Measurements from ENCODE around the gene NOL9.

Gene NOL9

GRCh38 chr1:6557597-6557996 lies 3.3 kb upstream of the NOL9 start:
- Histone ChIP-seq H3K9ac (ENCODE audit: low read depth, low read length) (no peak overlapping the region), H3K4me3 (ENCODE audit: low read length) (no peak overlapping the region), H3K36me3 (ENCODE audit: insufficient read depth, low read length) (no peaks in the 10 kb centered on the region)

GRCh38 chr1:6554907-6555778 lies 830 bp upstream of the NOL9 start, which contains the start of gene TAS1R1:
TAS1R1 (plus strand) TSS chr1:6555307; CDS start chr1:6555374, 67 bp downstream.
- H3K9ac ChIP-seq (ENCODE audit: low read depth, low read length): peak within 1 kb of the TSS; percentile 99
- peaks cover 3% of the 10 kb centered on the region for H3K36me3 ChIP-seq (ENCODE audit: insufficient read depth, low read length)
- H3K4me1 ChIP-seq (ENCODE audit: control insufficient read depth, insufficient read depth, low read length): peaks cover 17% of the 10 kb centered on the region
- H3K27me3 ChIP-seq (ENCODE audit: control insufficient read depth, insufficient read depth, low read length): no peaks in the 10 kb centered on the region
- H3K9me3 ChIP-seq (replicated peaks; ENCODE audit: low read length): no peaks in the 10 kb centered on the region
- H3K4me3 ChIP-seq (ENCODE audit: low read length): peak within 1 kb of the TSS; percentile 96
- H3K4me2 ChIP-seq (ENCODE audit: low read length): peak within 1 kb of the TSS; percentile 81

More at GRCh38 chr1:6557597-6557996, 3.3 kb upstream of the NOL9 start:
- H3K4me1 ChIP-seq (ENCODE audit: control insufficient read depth, insufficient read depth, low read length): peaks cover 17% of the 10 kb centered on the region
- no peak overlapping the region for H3K4me2 ChIP-seq (ENCODE audit: low read length)
- H3K27me3 ChIP-seq (ENCODE audit: control insufficient read depth, insufficient read depth, low read length): no peaks in the 10 kb centered on the region
- no peaks in the 10 kb centered on the region for H3K9me3 ChIP-seq (replicated peaks; ENCODE audit: low read length)

- Histone ChIP-seq H3K9ac (ENCODE audit: low read depth, low read length) (no peak overlapping the region), H3K4me2 (ENCODE audit: low read length) (no peak overlapping the region), H3K27me3 (ENCODE audit: control insufficient read depth, insufficient read depth, low read length) (no peaks in the 10 kb centered on the region), H3K9me3 (replicated peaks; ENCODE audit: low read length) (no peaks in the 10 kb centered on the region), H3K4me1 (ENCODE audit: control insufficient read depth, insufficient read depth, low read length) (peaks cover 13% of the 10 kb centered on the region), H3K36me3 (ENCODE audit: insufficient read depth, low read length) (peaks cover 56% of the 10 kb centered on the region), H3K4me3 (ENCODE audit: low read length) (no peak overlapping the region)
Observed at GRCh38 chr1:6547301-6547700, 7.0 kb downstream of the NOL9 start.

GRCh38 chr1:6546326-6546725 lies 8.0 kb downstream of the NOL9 start:
- Histone ChIP-seq H3K4me1 (ENCODE audit: control insufficient read depth, insufficient read depth, low read length) (peaks cover 13% of the 10 kb centered on the region), H3K4me2 (ENCODE audit: low read length) (no peak overlapping the region), H3K9me3 (replicated peaks; ENCODE audit: low read length) (no peaks in the 10 kb centered on the region), H3K36me3 (ENCODE audit: insufficient read depth, low read length) (peaks cover 62% of the 10 kb centered on the region), H3K27me3 (ENCODE audit: control insufficient read depth, insufficient read depth, low read length) (no peaks in the 10 kb centered on the region), H3K4me3 (ENCODE audit: low read length) (no peak overlapping the region), H3K9ac (ENCODE audit: low read depth, low read length) (no peak overlapping the region)

- H3K4me1 ChIP-seq (ENCODE audit: control insufficient read depth, insufficient read depth, low read length): peaks cover 13% of the 10 kb centered on the region
- H3K36me3 ChIP-seq (ENCODE audit: insufficient read depth, low read length): peaks cover 64% of the 10 kb centered on the region
- no peak overlapping the region for H3K4me3 ChIP-seq (ENCODE audit: low read length)
- no peak overlapping the region for H3K9ac ChIP-seq (ENCODE audit: low read depth, low read length)
- no peaks in the 10 kb centered on the region for H3K9me3 ChIP-seq (replicated peaks; ENCODE audit: low read length)
- no peaks in the 10 kb centered on the region for H3K27me3 ChIP-seq (ENCODE audit: control insufficient read depth, insufficient read depth, low read length)
- peak overlapping the region; percentile 49 for H3K4me2 ChIP-seq (ENCODE audit: low read length)
Observed at GRCh38 chr1:6545276-6546112, 8.8 kb downstream of the NOL9 start.

GRCh38 chr1:6544831-6545230 lies 9.5 kb downstream of the NOL9 start:
- Histone ChIP-seq H3K9ac (ENCODE audit: low read depth, low read length) (no peak overlapping the region), H3K9me3 (replicated peaks; ENCODE audit: low read length) (no peaks in the 10 kb centered on the region), H3K36me3 (ENCODE audit: insufficient read depth, low read length) (peaks cover 64% of the 10 kb centered on the region), H3K4me2 (ENCODE audit: low read length) (peak overlapping the region; percentile 49), H3K4me3 (ENCODE audit: low read length) (no peak overlapping the region), H3K27me3 (ENCODE audit: control insufficient read depth, insufficient read depth, low read length) (no peaks in the 10 kb centered on the region), H3K4me1 (ENCODE audit: control insufficient read depth, insufficient read depth, low read length) (peaks cover 14% of the 10 kb centered on the region)

GRCh38 chr1:6538956-6539355 lies 15.4 kb downstream of the NOL9 start:
- Histone ChIP-seq H3K9ac (ENCODE audit: low read depth, low read length) (no peak overlapping the region), H3K4me2 (ENCODE audit: low read length) (peak overlapping the region; percentile 59), H3K9me3 (replicated peaks; ENCODE audit: low read length) (no peaks in the 10 kb centered on the region), H3K27me3 (ENCODE audit: control insufficient read depth, insufficient read depth, low read length) (no peaks in the 10 kb centered on the region), H3K36me3 (ENCODE audit: insufficient read depth, low read length) (peaks cover 34% of the 10 kb centered on the region), H3K4me3 (ENCODE audit: low read length) (no peak overlapping the region), H3K4me1 (ENCODE audit: control insufficient read depth, insufficient read depth, low read length) (peaks cover 13% of the 10 kb centered on the region)

- peaks cover 13% of the 10 kb centered on the region for H3K4me1 ChIP-seq (ENCODE audit: control insufficient read depth, insufficient read depth, low read length)
- H3K4me2 ChIP-seq (ENCODE audit: low read length): no peak overlapping the region
- no peaks in the 10 kb centered on the region for H3K9me3 ChIP-seq (replicated peaks; ENCODE audit: low read length)
- H3K4me3 ChIP-seq (ENCODE audit: low read length): no peak overlapping the region
- H3K36me3 ChIP-seq (ENCODE audit: insufficient read depth, low read length): peaks cover 42% of the 10 kb centered on the region
- no peaks in the 10 kb centered on the region for H3K27me3 ChIP-seq (ENCODE audit: control insufficient read depth, insufficient read depth, low read length)
- no peak overlapping the region for H3K9ac ChIP-seq (ENCODE audit: low read depth, low read length)
Observed at GRCh38 chr1:6536291-6536690, 18.0 kb downstream of the NOL9 start.

GRCh38 chr1:6535214-6535613 lies 19.1 kb downstream of the NOL9 start:
- no peaks in the 10 kb centered on the region for H3K27me3 ChIP-seq (ENCODE audit: control insufficient read depth, insufficient read depth, low read length)
- H3K4me3 ChIP-seq (ENCODE audit: low read length): no peak overlapping the region
- no peak overlapping the region for H3K4me2 ChIP-seq (ENCODE audit: low read length)
- H3K4me1 ChIP-seq (ENCODE audit: control insufficient read depth, insufficient read depth, low read length): peaks cover 13% of the 10 kb centered on the region
- peaks cover 45% of the 10 kb centered on the region for H3K36me3 ChIP-seq (ENCODE audit: insufficient read depth, low read length)
- H3K9me3 ChIP-seq (replicated peaks; ENCODE audit: low read length): no peaks in the 10 kb centered on the region
- H3K9ac ChIP-seq (ENCODE audit: low read depth, low read length): no peak overlapping the region

GRCh38 chr1:6534248-6534822 lies 20.0 kb downstream of the NOL9 start:
- Histone ChIP-seq H3K36me3 (ENCODE audit: insufficient read depth, low read length) (peaks cover 45% of the 10 kb centered on the region), H3K27me3 (ENCODE audit: control insufficient read depth, insufficient read depth, low read length) (no peaks in the 10 kb centered on the region), H3K4me1 (ENCODE audit: control insufficient read depth, insufficient read depth, low read length) (peaks cover 8% of the 10 kb centered on the region), H3K4me2 (ENCODE audit: low read length) (no peak overlapping the region), H3K9me3 (replicated peaks; ENCODE audit: low read length) (no peaks in the 10 kb centered on the region), H3K4me3 (ENCODE audit: low read length) (no peak overlapping the region), H3K9ac (ENCODE audit: low read depth, low read length) (no peak overlapping the region)

GRCh38 chr1:6531996-6532395 lies 22.3 kb downstream of the NOL9 start:
- Histone ChIP-seq H3K9me3 (replicated peaks; ENCODE audit: low read length) (no peaks in the 10 kb centered on the region), H3K36me3 (ENCODE audit: insufficient read depth, low read length) (peaks cover 54% of the 10 kb centered on the region), H3K27me3 (ENCODE audit: control insufficient read depth, insufficient read depth, low read length) (no peaks in the 10 kb centered on the region)

More at GRCh38 chr1:6531996-6532395, 22.3 kb downstream of the NOL9 start:
- Histone ChIP-seq H3K9ac (ENCODE audit: low read depth, low read length) (no peak overlapping the region), H3K4me2 (ENCODE audit: low read length) (no peak overlapping the region), H3K4me3 (ENCODE audit: low read length) (no peak overlapping the region), H3K4me1 (ENCODE audit: control insufficient read depth, insufficient read depth, low read length) (no peaks in the 10 kb centered on the region)

Measured in skeletal muscle satellite cell (primary cell).